CD4-positive, alpha-beta T cell treated with Interferon alpha-2 for 1 hour (primary cell): ENCODE data around the gene TEX2.
A peak's percentile ranks its signal among the peaks of the same experiment; 100 is the strongest.

Experiments used
- DNase-seq, 2 donors: peaks; one replicate each; pipeline ENCODE4 v3.0.0-alpha.2; 2020 to 2022

Gene TEX2

GRCh38 chr17:64263000-64263766 is at the start of gene TEX2:
Gene TEX2, minus strand, starts transcription at chr17:64263260. Its CDS starts 49,043 bp downstream, at chr17:64214217.
- peak; percentile 84 to 90 for DNase-seq

- no peak for DNase-seq
These were observed 46.6 kb upstream of the TEX2 start for GRCh38 chr17:64309710-64310109.

- DNase-seq = no peak
These were observed 46.0 kb upstream of the TEX2 start for GRCh38 chr17:64309021-64309420.

GRCh38 chr17:64306850-64307463 is 43.9 kb upstream of the TEX2 start:
- DNase-seq = peak; percentile 67 to 71

- DNase-seq = no peak
These were observed 41.5 kb upstream of the TEX2 start for GRCh38 chr17:64304551-64304950.

GRCh38 chr17:64300699-64300965 is 37.6 kb upstream of the TEX2 start:
- no peak for DNase-seq

- DNase-seq = no peak
These were observed 34.5 kb upstream of the TEX2 start for GRCh38 chr17:64297467-64298088.

- DNase-seq = no peak
These were observed 33.2 kb upstream of the TEX2 start for GRCh38 chr17:64296246-64296645.

- no peak for DNase-seq
These were observed 32.1 kb upstream of the TEX2 start for GRCh38 chr17:64295146-64295545.

GRCh38 chr17:64291268-64291851 is 28.3 kb upstream of the TEX2 start:
- DNase-seq = no peak

- no peak for DNase-seq
These were observed 26.7 kb upstream of the TEX2 start for GRCh38 chr17:64289741-64290141.

GRCh38 chr17:64282753-64283080 is 19.7 kb upstream of the TEX2 start:
- no peak for DNase-seq

- DNase-seq = peak; percentile 51 to 62
These were observed 19.1 kb upstream of the TEX2 start for GRCh38 chr17:64281962-64282752.

- no peak for DNase-seq
These were observed 15.6 kb upstream of the TEX2 start for GRCh38 chr17:64278614-64279013.

GRCh38 chr17:64277831-64278562 is 14.9 kb upstream of the TEX2 start:
- no peak for DNase-seq

- DNase-seq = no peak
These were observed 14.0 kb upstream of the TEX2 start for GRCh38 chr17:64276961-64277505.

- no peak for DNase-seq
These were observed 12.0 kb upstream of the TEX2 start for GRCh38 chr17:64275016-64275415.

- DNase-seq = no peak
These were observed 9.9 kb upstream of the TEX2 start for GRCh38 chr17:64273006-64273405.

- no peak for DNase-seq
These were observed 7.8 kb upstream of the TEX2 start for GRCh38 chr17:64270885-64271284.

- no peak for DNase-seq
These were observed 6.9 kb upstream of the TEX2 start for GRCh38 chr17:64269687-64270649.

GRCh38 chr17:64264891-64265290 is 1.8 kb upstream of the TEX2 start:
- DNase-seq = no peak
